K562 (cell line): ENCODE results near the gene PIKFYVE. TPM values are rescaled to one million over a fixed set of nuclear protein-coding genes. Genes with fewer than 3 reads are reported as not detected.

Experiments
- ATAC-seq: fragments of 200-7000 bp; cut with Tn5 transposase; 3 replicates; pipeline ENCODE4 v1.9.1; 2020; ENCODE audit warnings: moderate library complexity
- BruUV-seq: library from RNA; stranded (reverse); fragments of 400-500 nt; replicated peaks from 2 replicates; lab custom pipeline; 2021; lab: Mats Ljungman, UMichigan
- CTCF ChIA-PET: fragments of 300-600 bp; formaldehyde crosslinking; extraction: SDS; loops from one replicate; lab custom pipeline; 2021; ENCODE audit warnings: low intra/inter-chr PET ratio; lab: Yijun Ruan, JAX
- POLR2A ChIA-PET: fragments of 300-600, 350-650 bp; sonication (Branson Sonifier 250); formaldehyde crosslinking; extraction: SDS; loops from one replicate; lab custom pipeline; 2021; ENCODE audit warnings: antibody characterized with exemption, inconsistent platforms; lab: Yijun Ruan, JAX
- DNase-seq, 4 experiments: peaks; one replicate each; pipeline versions ENCODE4 v3.0.0 to v3.0.0-alpha.2; 2011 to 2018; ENCODE audit warnings: low spot score in 3 of 4, mixed read lengths in 3 of 4; ENCODE audit errors: extremely low read depth in 1 of 4
- FAIRE-seq: peaks from 2 replicates; lab custom pipeline; 2011; peaks lifted over from hg19 to GRCh38; lab: Jason Lieb, UNC
- H2AFZ ChIP-seq: 2 replicates; pipeline ENCODE4 v1.6.0; 2011; ENCODE audit warnings: low read depth, low read length, control low read depth, inconsistent platforms
- H3K27ac ChIP-seq: fragments of 200-600 bp; 3 replicates; pipeline ENCODE4 v1.8.0; 2011; ENCODE audit warnings: low read depth, mild to moderate bottlenecking, control low read depth, inconsistent platforms, low read length, moderate library complexity, mixed read lengths; ENCODE audit errors: extremely low read depth
- H3K27me3 ChIP-seq, 2 experiments: fragments of 300-600 bp in 1 of 2; 2 replicates in 1 of 2; 3 replicates in 1 of 2; pipeline versions ENCODE4 v1.6.0 to v1.8.0; 2011; ENCODE audit warnings: inconsistent platforms in 2 of 2, low read length in 2 of 2, mild to moderate bottlenecking in 1 of 2, mixed read lengths in 1 of 2, moderate library complexity in 1 of 2; ENCODE audit not compliant: control insufficient read depth in 2 of 2, insufficient read depth in 2 of 2
- H3K36me3 ChIP-seq: fragments of 300-600 bp; 3 replicates; pipeline ENCODE4 v1.8.0; 2011; ENCODE audit warnings: mild to moderate bottlenecking, low read length, inconsistent platforms; ENCODE audit not compliant: control insufficient read depth, insufficient read depth
- H3K4me1 ChIP-seq, 2 experiments: fragments of 200-600 bp in 1 of 2; replicated peaks in 1 of 2; 2 replicates in 1 of 2; 3 replicates in 1 of 2; pipeline versions ENCODE4 v1.5.1 to v1.8.0; 2011; ENCODE audit warnings: inconsistent platforms in 2 of 2, low read length in 2 of 2, mild to moderate bottlenecking in 1 of 2, mixed read lengths in 1 of 2, moderate library complexity in 1 of 2; ENCODE audit not compliant: control insufficient read depth in 2 of 2, insufficient read depth in 2 of 2
- H3K4me2 ChIP-seq: 2 replicates; pipeline ENCODE4 v1.6.1; 2011; ENCODE audit warnings: low read length, control low read depth, inconsistent platforms, mixed read lengths; ENCODE audit not compliant: insufficient read depth
- H3K4me3 ChIP-seq: fragments of 200-600 bp; sonication (generic), shearing (Covaris generic); 2 replicates; pipeline ENCODE4 v1.5.1; 2016; ENCODE audit warnings: control low read depth, inconsistent platforms
- H3K79me2 ChIP-seq: fragments of 200-600 bp; 3 replicates; pipeline ENCODE4 v1.8.0; 2011; ENCODE audit warnings: low read length, inconsistent platforms; ENCODE audit not compliant: control insufficient read depth, insufficient read depth
- H3K9ac ChIP-seq, 2 experiments: 2 replicates each; pipeline versions ENCODE4 v1.6.0 to v1.6.1; 2011; ENCODE audit warnings: low read depth in 2 of 2, low read length in 2 of 2, control low read depth in 1 of 2, inconsistent platforms in 1 of 2, mild to moderate bottlenecking in 1 of 2, mixed read lengths in 1 of 2; ENCODE audit not compliant: insufficient read depth in 1 of 2
- H3K9me1 ChIP-seq: one replicate; pipeline ENCODE4 v1.6.0; 2011; ENCODE audit warnings: inconsistent platforms, mild to moderate bottlenecking, low read length, moderate library complexity; ENCODE audit not compliant: control insufficient read depth, insufficient read depth
- H3K9me3 ChIP-seq: replicated peaks from 2 replicates; pipeline ENCODE4 v1.5.1; 2011; ENCODE audit warnings: low read depth, low read length, inconsistent platforms; ENCODE audit not compliant: control insufficient read depth, insufficient read depth
- H4K20me1 ChIP-seq: replicated peaks from 2 replicates; pipeline ENCODE4 v1.6.1; 2011; ENCODE audit warnings: low read length, inconsistent platforms, mixed read lengths; ENCODE audit not compliant: control insufficient read depth, insufficient read depth
- BACH1 ChIP-seq: fragments of 200-800 bp; sonication (Bioruptor generic); IDR thresholded peaks from 2 replicates; pipeline ENCODE4 v1.6.1; 2016; ENCODE audit warnings: missing genetic modification characterization, missing compliant biosample characterization
- DNMT1 ChIP-seq: fragments of 450-650 bp; IDR thresholded peaks from 2 replicates; pipeline ENCODE4 v1.6.1; 2016; ENCODE audit warnings: antibody characterized with exemption, mild to moderate bottlenecking
- E2F8 ChIP-seq: fragments of 450-650 bp; IDR thresholded peaks from 2 replicates; pipeline ENCODE4 v1.7.1; 2018; ENCODE audit warnings: mild to moderate bottlenecking, low read depth; ENCODE audit not compliant: partially characterized antibody
- ILK ChIP-seq: fragments of 450-650 bp; IDR thresholded peaks from 2 replicates; pipeline ENCODE4 v1.6.1; 2016; ENCODE audit warnings: missing genetic modification characterization, low read depth, mild to moderate bottlenecking, missing compliant biosample characterization, moderate library complexity, borderline replicate concordance
- KLF10 ChIP-seq: fragments of 250-450 bp; sonication (Bioruptor Pico); IDR thresholded peaks from 2 replicates; pipeline ENCODE4 v1.6.1; 2021; ENCODE audit warnings: matching md5 sums
- KLF13 ChIP-seq: fragments of 450-650 bp; IDR thresholded peaks from 2 replicates; pipeline ENCODE4 v1.6.1; 2016; ENCODE audit warnings: missing genetic modification characterization, low read depth, mild to moderate bottlenecking, missing compliant biosample characterization, moderate library complexity, borderline replicate concordance
- MEIS2 ChIP-seq: fragments of 450-650 bp; IDR thresholded peaks from 2 replicates; pipeline ENCODE4 v1.6.1; 2014; ENCODE audit warnings: mild to moderate bottlenecking; ENCODE audit not compliant: partially characterized antibody
- NKRF ChIP-seq: fragments of 450-650 bp; IDR thresholded peaks from 2 replicates; pipeline ENCODE4 v1.6.1; 2016; ENCODE audit warnings: borderline replicate concordance
- ZNF12 ChIP-seq: sonication (generic); formaldehyde crosslinking; IDR thresholded peaks from 2 replicates; pipeline ENCODE4 v1.4.0; 2020; ENCODE audit warnings: mild to moderate bottlenecking, missing genetic modification reagents
- ZNF23 ChIP-seq: fragments of 250-450 bp; sonication (Bioruptor Pico); IDR thresholded peaks from 2 replicates; pipeline ENCODE4 v1.4.0; 2020; ENCODE audit warnings: mild to moderate bottlenecking
- ZNF639 ChIP-seq, 2 experiments: fragments of 200-800 bp in 1 of 2; sonication (Bioruptor generic) in 1 of 2; sonication (generic) in 1 of 2; formaldehyde crosslinking in 1 of 2; IDR thresholded peaks in 1 of 2; conservative IDR thresholded peaks in 1 of 2; 2 replicates each; pipeline versions ENCODE4 v1.5.0 to v1.6.1; 2016 to 2020; ENCODE audit warnings: missing compliant biosample characterization in 1 of 2, missing genetic modification characterization in 1 of 2, missing genetic modification reagents in 1 of 2
- ZNF766 ChIP-seq: fragments of 200-800 bp; sonication (Bioruptor generic); conservative IDR thresholded peaks from 2 replicates; pipeline ENCODE4 v1.6.1; 2016; ENCODE audit warnings: missing genetic modification characterization, missing compliant biosample characterization
- ZSCAN29 ChIP-seq: fragments of 450-650 bp; IDR thresholded peaks from 2 replicates; pipeline ENCODE4 v1.6.1; 2017
- WGBS: fragments of 100-300 bp; shearing (Covaris generic); methylation state at CpG from one replicate; pipeline ENCODE4 v1.1.6; 2016; ENCODE audit warnings: low coverage, mixed read lengths; ENCODE audit not compliant: insufficient coverage; ENCODE audit errors: missing lambda C conversion rate; 5-methylcytosine and 5-hydroxymethylcytosine counted together
- in situ Hi-C: fragments of 300-500 bp; cut with MboI; formaldehyde crosslinking; loops from 4 replicates; pipeline ENCODE4 v1.15.0; 2018; ENCODE audit warnings: inconsistent platforms, mixed read lengths
- intact Hi-C: fragments of 100-400 bp; cut with micrococcal nuclease; formaldehyde crosslinking; loops from 2 replicates; pipeline ENCODE4 v1.14.2; 2022
- polyA plus RNA-seq, 8 experiments: library from polyadenylated mRNA; depleted of rRNA in 4 of 8; stranded (reverse) in 5 of 8; unstranded in 3 of 8; fragments of >200 nt; fragmentation: Nextera tagmentation in 2 of 8; fragmentation: Illumina TruSeq in 1 of 8; extraction: Ambion mirVana in 2 of 8; extraction: Trizol in 1 of 8; gene quantifications; 2 replicates each; pipeline versions ENCODE4 v1.2.1 to v1.2.3, GENCODE V29; 2011 to 2014; ENCODE audit warnings: inconsistent platforms in 1 of 8, missing spikeins in 1 of 8
- total RNA-seq, 7 experiments: library from RNA; depleted of rRNA in 6 of 7; stranded (reverse); fragments of >200 nt in 6 of 7; fragmentation: Illumina TruSeq in 2 of 7; extraction: Trizol in 2 of 7; gene quantifications; 2 replicates each; pipeline versions ENCODE4 v1.2.1 to v1.2.3, GENCODE V29; 2011 to 2021; ENCODE audit warnings: low replicate concordance in 1 of 7
- TF ChIP-seq, protein P1 (sequence below): sonication (generic); formaldehyde crosslinking; IDR thresholded peaks from 2 replicates; pipeline ENCODE4 v1.8.0; 2022; ENCODE audit warnings: missing genetic modification reagents, mild to moderate bottlenecking, borderline replicate concordance

Gene PIKFYVE
- total and polyA plus RNA-seq, 9 of the 15 experiments (the other 6 are each of a cell fraction or from before 2014, with no cell fraction given): 3.6 to 25.6 (median 16.7) TPM

GRCh38 chr2:208346756-208347155 is 80.7 kb downstream of the PIKFYVE start:
- intact Hi-C loops (no loop called here), in situ Hi-C loops (no loop called here)
- no peak for DNase-seq
- Histone ChIP-seq H3K9me1 (no peaks in the 10 kb centered on the region), H3K9me3 (no peaks in the 10 kb centered on the region), H3K79me2 (no peaks in the 10 kb centered on the region), H3K27ac (no peak overlapping the region), H3K4me1 (no peaks in the 10 kb centered on the region), H2AFZ (no peak overlapping the region), H3K4me2 (no peak overlapping the region), H3K27me3 (no peaks in the 10 kb centered on the region), H3K36me3 (peaks cover 81% of the 10 kb centered on the region), H3K9ac (no peak overlapping the region), H3K4me3 (no peak overlapping the region), H4K20me1 (no peaks in the 10 kb centered on the region)
- WGBS: 76% methylated on average over 3 of the region's 4 CpGs
- FAIRE-seq: no peak
- CTCF ChIA-PET: no interaction called here
- no TSS peak for BruUV-seq
- no peak for ATAC-seq
- POLR2A ChIA-PET: interaction anchor here (0.6 to 1.5 kb wide), 2 partner anchors 9 to 159 kb away, joined by 3 read pairs; no protein-coding TSS in a partner anchor
- no peak for TF ChIP-seq KLF10 (CRISPR knock-in tag)
- TF ChIP-seq ZNF766: no peak
- TF ChIP-seq BACH1 (tag): no peak
- no peak for TF ChIP-seq NKRF
- TF ChIP-seq, protein P1, sequence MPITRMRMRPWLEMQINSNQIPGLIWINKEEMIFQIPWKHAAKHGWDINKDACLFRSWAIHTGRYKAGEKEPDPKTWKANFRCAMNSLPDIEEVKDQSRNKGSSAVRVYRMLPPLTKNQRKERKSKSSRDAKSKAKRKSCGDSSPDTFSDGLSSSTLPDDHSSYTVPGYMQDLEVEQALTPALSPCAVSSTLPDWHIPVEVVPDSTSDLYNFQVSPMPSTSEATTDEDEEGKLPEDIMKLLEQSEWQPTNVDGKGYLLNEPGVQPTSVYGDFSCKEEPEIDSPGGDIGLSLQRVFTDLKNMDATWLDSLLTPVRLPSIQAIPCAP (CRISPR knock-in tag): no peak
- no peak for TF ChIP-seq DNMT1
- no peak for TF ChIP-seq MEIS2
- TF ChIP-seq ZNF23 (CRISPR knock-in tag): no peak
- TF ChIP-seq E2F8: no peak
- TF ChIP-seq ZNF12 (CRISPR knock-in tag): no peak
- TF ChIP-seq ZSCAN29: no peak
- TF ChIP-seq KLF13: no peak
- no peak for TF ChIP-seq ILK (tag)
- TF ChIP-seq ZNF639 (CRISPR knock-in tag; conservative IDR thresholded peaks at IDR 0.05 in 1 of 2, IDR thresholded peaks at IDR 0.05 in 1 of 2): no peak
